ENCODE results near the gene ACOD1. TPM values are rescaled to one million over a fixed set of nuclear protein-coding genes. Genes with fewer than 3 reads are reported as not detected.

The ACOD1 gene
- polyA plus RNA-seq, 1 donor (not counting 4 experiments of a cell fraction or from before 2014, with no cell fraction given): not detected

- FAIRE-seq: peak; percentile 91
- dilution Hi-C loops (cut with MboI; ENCODE audit: extremely low pct_ligation_motif_present, low sequenced_read_pairs): loop anchor here (10.0 kb wide), 1 partner anchor 79 kb away; no protein-coding TSS in a partner anchor
These were observed 44.7 kb upstream of the ACOD1 start for GRCh38 chr13:76903544-76904162.

GRCh38 chr13:76904507-76904906, 43.8 kb upstream of the ACOD1 start:
- DNase-seq (ENCODE audit: low read depth, low spot score) (no peak), FAIRE-seq (no peak)
- Histone ChIP-seq H3K27me3 (ENCODE audit: control insufficient read depth, extremely low read depth, insufficient read depth, low read length) (peaks cover 6% of the 10 kb centered on the region), H4K20me1 (ENCODE audit: control insufficient read depth, extremely low read depth, insufficient read depth, low read length) (no peaks in the 10 kb centered on the region), H3K27ac (ENCODE audit: control insufficient read depth, insufficient read depth, low read length) (no peak overlapping the region), H3K79me2 (ENCODE audit: control insufficient read depth, insufficient read depth, low read length) (no peaks in the 10 kb centered on the region), H2AFZ (ENCODE audit: control insufficient read depth, low read length) (no peak overlapping the region), H3K9ac (ENCODE audit: control insufficient read depth, extremely low read depth, insufficient read depth, low read length) (no peak overlapping the region), H3K9me1 (ENCODE audit: control insufficient read depth, extremely low read depth, insufficient read depth, low read length) (no peaks in the 10 kb centered on the region), H3K4me1 (ENCODE audit: control insufficient read depth, extremely low read depth, insufficient read depth, low read length) (no peaks in the 10 kb centered on the region), H3K36me3 (ENCODE audit: control insufficient read depth in 2 of 2, extremely low read depth in 1 of 2, insufficient read depth in 2 of 2, low read length in 2 of 2) (no peaks in the 10 kb centered on the region), H3K4me3 (ENCODE audit: control insufficient read depth in 2 of 3, extremely low read depth in 1 of 3, insufficient read depth in 2 of 3, low read depth in 1 of 3, low read length in 3 of 3) (no peak overlapping the region), H3K9me3 (ENCODE audit: control insufficient read depth, low read depth, low read length) (no peaks in the 10 kb centered on the region), H3K4me2 (ENCODE audit: control insufficient read depth, extremely low read depth, insufficient read depth, low read depth, low read length) (no peak overlapping the region)
- TF ChIP-seq CTCF (optimal IDR thresholded peaks at IDR 0.05 in 1 of 3, IDR thresholded peaks at IDR 0.05 in 1 of 3, conservative IDR thresholded peaks at IDR 0.05 in 1 of 3; ENCODE audit: extremely low read depth in 1 of 3, insufficient read depth in 2 of 3, low read length in 3 of 3) (no peak), EZH2 (IDR thresholded peaks at IDR 0.05; ENCODE audit: low read length) (no peak)
- dilution Hi-C loops (cut with MboI; ENCODE audit: extremely low pct_ligation_motif_present, low sequenced_read_pairs): loop anchor here (10.0 kb wide), 1 partner anchor 80 kb away; no protein-coding TSS in a partner anchor

More at GRCh38 chr13:76903544-76904162, 44.7 kb upstream of the ACOD1 start:
- Histone ChIP-seq H3K9me1 (ENCODE audit: control insufficient read depth, extremely low read depth, insufficient read depth, low read length) (no peaks in the 10 kb centered on the region), H2AFZ (ENCODE audit: control insufficient read depth, low read length) (no peak overlapping the region), H3K4me3 (ENCODE audit: control insufficient read depth in 2 of 3, extremely low read depth in 1 of 3, insufficient read depth in 2 of 3, low read depth in 1 of 3, low read length in 3 of 3) (no peak overlapping the region), H3K4me2 (ENCODE audit: control insufficient read depth, extremely low read depth, insufficient read depth, low read depth, low read length) (no peak overlapping the region), H3K27me3 (ENCODE audit: control insufficient read depth, extremely low read depth, insufficient read depth, low read length) (peaks cover 6% of the 10 kb centered on the region), H3K4me1 (ENCODE audit: control insufficient read depth, extremely low read depth, insufficient read depth, low read length) (no peaks in the 10 kb centered on the region), H3K27ac (ENCODE audit: control insufficient read depth, insufficient read depth, low read length) (no peak overlapping the region), H3K9me3 (ENCODE audit: control insufficient read depth, low read depth, low read length) (no peaks in the 10 kb centered on the region), H3K36me3 (ENCODE audit: control insufficient read depth in 2 of 2, extremely low read depth in 1 of 2, insufficient read depth in 2 of 2, low read length in 2 of 2) (no peaks in the 10 kb centered on the region), H3K79me2 (ENCODE audit: control insufficient read depth, insufficient read depth, low read length) (no peaks in the 10 kb centered on the region), H4K20me1 (ENCODE audit: control insufficient read depth, extremely low read depth, insufficient read depth, low read length) (no peaks in the 10 kb centered on the region), H3K9ac (ENCODE audit: control insufficient read depth, extremely low read depth, insufficient read depth, low read length) (no peak overlapping the region)
- TF ChIP-seq CTCF (optimal IDR thresholded peaks at IDR 0.05 in 1 of 3, IDR thresholded peaks at IDR 0.05 in 1 of 3, conservative IDR thresholded peaks at IDR 0.05 in 1 of 3; ENCODE audit: extremely low read depth in 1 of 3, insufficient read depth in 2 of 3, low read length in 3 of 3) (peak; percentile 93 to 99 (median 99)), EZH2 (IDR thresholded peaks at IDR 0.05; ENCODE audit: low read length) (no peak)
- DNase-seq (ENCODE audit: low read depth, low spot score): peak; percentile 41

Measured in keratinocyte (primary cell).